ENCODE data around the gene TDO2.

Gene TDO2

DNA sequence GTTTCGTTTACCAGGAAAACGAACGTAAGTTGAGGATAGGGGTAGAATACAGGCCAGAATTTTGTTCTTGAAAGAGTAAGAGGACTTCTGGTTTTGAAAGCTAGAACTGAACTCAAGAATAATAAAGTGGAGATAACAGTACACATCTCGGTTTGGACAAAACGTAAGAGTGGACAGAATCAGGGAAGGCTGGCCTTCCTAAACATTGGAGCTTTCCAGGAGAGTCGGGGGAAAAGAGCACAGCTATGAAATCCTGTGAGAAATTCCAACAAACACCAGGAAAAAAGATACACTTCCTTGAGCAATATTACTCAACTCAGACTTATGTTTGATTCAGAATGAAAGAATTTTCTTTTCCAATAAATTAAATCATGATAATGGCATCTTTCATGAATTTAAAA lies 49.0 kb downstream of the TDO2 start:
- DNase-seq (ENCODE audit: low spot score): no peak
- H3K27ac ChIP-seq: peak overlapping the region; percentile 70 to 99
- TF ChIP-seq CTCF (IDR thresholded peaks at IDR 0.05): no peak
- H3K4me3 ChIP-seq: peak overlapping the region; percentile 92

DNA sequence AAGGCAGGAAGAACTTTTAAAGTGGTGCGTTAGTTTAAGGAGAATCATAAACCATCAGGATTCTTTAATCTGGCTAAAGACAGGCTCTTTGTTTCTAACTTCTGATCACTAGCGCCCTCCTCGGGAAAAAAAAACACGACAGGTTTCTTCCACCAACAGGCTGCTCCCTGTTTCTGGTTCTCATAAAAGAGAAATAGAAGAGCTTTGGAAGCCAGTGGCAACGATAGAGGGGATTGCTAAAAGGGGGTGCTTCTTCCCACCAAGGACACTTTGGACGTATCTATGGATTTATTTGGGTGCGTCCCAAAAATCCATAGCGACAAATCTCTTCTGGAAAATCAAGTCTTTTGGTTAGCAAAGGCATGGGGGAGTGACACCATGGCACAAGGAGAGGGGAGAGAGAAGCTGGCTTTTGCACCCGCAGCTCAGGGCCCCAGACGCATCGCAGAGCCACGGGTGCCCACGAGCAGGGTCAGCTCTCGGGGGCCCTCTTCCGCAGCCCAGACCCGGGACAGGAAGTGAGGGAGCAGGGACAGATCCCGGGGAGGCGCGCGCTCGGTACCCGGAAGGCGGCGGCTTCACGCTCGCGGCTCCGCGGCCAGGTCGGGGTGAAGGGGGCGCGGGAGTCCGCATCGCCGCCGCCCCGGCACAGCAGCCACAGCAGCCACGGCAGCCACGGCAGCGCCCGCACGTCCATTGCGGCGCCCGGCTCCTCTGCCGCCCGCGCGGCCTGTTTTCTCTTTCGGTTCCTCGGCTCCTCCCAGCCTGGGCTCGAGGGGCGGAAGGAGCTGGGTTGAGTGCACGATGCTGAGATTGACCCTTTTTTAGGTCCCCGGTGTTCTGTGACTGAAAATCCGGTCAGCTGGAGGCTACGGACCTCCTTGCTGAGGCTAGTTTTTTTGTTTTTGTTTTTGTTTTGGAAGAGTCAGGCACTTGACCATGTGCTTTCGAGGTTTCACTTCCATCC lies 49.9 kb downstream of the TDO2 start, which contains the start of gene CTSO:
TSS of gene CTSO (minus strand) at position 716 of the 967 bp plus-strand sequence. CDS start at position 697, 19 bp downstream.
- peak; percentile 81 for DNase-seq (ENCODE audit: low spot score)
- peak; percentile 56 for TF ChIP-seq CTCF (IDR thresholded peaks at IDR 0.05)
- Histone ChIP-seq H3K4me3 (peak within 1 kb of the TSS; percentile 92), H3K27ac (peak within 1 kb of the TSS; percentile 99)

DNA sequence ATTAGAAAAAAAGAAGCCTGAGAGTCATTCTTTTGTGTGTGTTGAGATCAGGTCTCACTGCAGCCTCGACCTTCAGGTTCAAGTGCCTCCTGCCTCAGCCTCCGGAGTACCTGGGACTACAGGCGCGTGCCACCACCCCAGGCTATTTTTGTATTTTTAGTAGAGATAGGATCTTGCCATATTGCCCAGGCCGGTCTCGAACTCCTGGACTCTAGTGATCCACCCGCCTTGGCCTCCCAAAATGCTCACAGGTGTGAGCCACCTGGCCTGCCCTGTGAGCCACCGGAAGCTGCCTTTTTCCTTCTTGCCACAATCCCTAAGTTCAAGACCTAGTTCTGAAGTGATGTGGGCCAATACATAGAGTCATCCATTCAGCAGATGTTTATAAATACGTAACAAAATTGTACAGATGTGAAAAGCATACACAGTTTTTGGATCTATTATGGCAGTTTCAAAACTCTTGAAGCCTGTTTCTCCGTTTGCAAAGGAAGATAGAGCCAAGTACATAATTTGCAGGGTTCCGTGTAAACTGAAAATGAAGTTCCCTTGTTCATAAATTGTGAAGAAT lies 50.7 kb downstream of the TDO2 start:
- Histone ChIP-seq H3K4me3 (peak overlapping the region; percentile 92), H3K27ac (peak overlapping the region; percentile 99)
- DNase-seq (ENCODE audit: low spot score): no peak
- TF ChIP-seq CTCF (IDR thresholded peaks at IDR 0.05): no peak

- Histone ChIP-seq H3K4me3 (no peak overlapping the region), H3K27ac (no peak overlapping the region)
- TF ChIP-seq CTCF (IDR thresholded peaks at IDR 0.05): no peak
- no peak for DNase-seq (ENCODE audit: low spot score)
Observed at GRCh38 chr4:155954939-155955338, 51.4 kb downstream of the TDO2 start.

DNA sequence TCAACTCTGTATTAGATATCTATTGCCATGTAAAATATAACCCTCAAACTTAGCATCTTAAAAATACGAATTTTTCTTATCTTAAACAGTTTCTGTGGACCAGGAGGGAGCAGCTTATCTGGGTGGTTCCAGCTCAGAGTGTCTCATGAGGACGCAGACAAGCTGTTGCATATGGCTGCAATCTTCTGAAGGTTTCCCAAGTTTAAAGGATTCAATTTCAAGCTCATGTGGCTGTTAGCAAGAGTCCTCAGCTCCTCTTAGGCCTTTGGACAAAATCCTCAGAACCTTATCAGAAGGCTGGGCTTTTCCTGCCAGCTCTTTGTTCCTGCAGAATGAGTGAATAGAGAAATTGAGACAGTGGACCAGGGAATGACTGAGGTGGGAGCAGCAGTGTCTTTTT lies 53.0 kb downstream of the TDO2 start:
- TF ChIP-seq CTCF (IDR thresholded peaks at IDR 0.05): no peak
- Histone ChIP-seq H3K27ac (no peak overlapping the region), H3K4me3 (no peak overlapping the region)
- DNase-seq (ENCODE audit: low spot score): no peak

GRCh38 chr4:155959417-155959816 lies 55.9 kb downstream of the TDO2 start:
- DNase-seq (ENCODE audit: low spot score): no peak
- Histone ChIP-seq H3K27ac (no peak overlapping the region), H3K4me3 (no peak overlapping the region)
- TF ChIP-seq CTCF (IDR thresholded peaks at IDR 0.05): no peak
